HepG2 (cell line): ENCODE results near the gene YIPF3. TPM values are rescaled to one million over a fixed set of nuclear protein-coding genes. Genes with fewer than 3 reads are reported as not detected.
A peak's percentile ranks its signal among the peaks of the same experiment; 100 is the strongest.

Source experiments
- ATF2 ChIP-seq: sonication (generic); formaldehyde crosslinking; IDR thresholded peaks from 2 replicates; pipeline ENCODE4 v1.4.0; 2020; ENCODE audit warnings: missing genetic modification reagents
- ATRX ChIP-seq: sonication (generic); formaldehyde crosslinking; IDR thresholded peaks from 2 replicates; pipeline ENCODE4 v1.4.0; 2020; ENCODE audit warnings: missing genetic modification reagents, borderline replicate concordance
- CHCHD3 ChIP-seq: sonication (generic); formaldehyde crosslinking; IDR thresholded peaks from 2 replicates; pipeline ENCODE4 v1.8.0; 2022; ENCODE audit warnings: mild to moderate bottlenecking, missing genetic modification reagents, moderate library complexity
- SRSF1 ChIP-seq: fragments of 200-400 bp; formaldehyde crosslinking; optimal IDR thresholded peaks from 2 replicates; pipeline ENCODE3; 2017; ENCODE audit warnings: mild to moderate bottlenecking, low read depth, low read length, moderate library complexity
- ZBED4 ChIP-seq: sonication (generic); formaldehyde crosslinking; IDR thresholded peaks from 2 replicates; pipeline ENCODE4 v1.4.0; 2020; ENCODE audit warnings: missing genetic modification reagents, borderline replicate concordance
- ZFP82 ChIP-seq: sonication (generic); formaldehyde crosslinking; IDR thresholded peaks from 2 replicates; pipeline ENCODE4 v1.5.1; 2020; ENCODE audit warnings: mild to moderate bottlenecking, missing genetic modification reagents, borderline replicate concordance
- ZNF138 ChIP-seq: sonication (generic); formaldehyde crosslinking; IDR thresholded peaks from 2 replicates; pipeline ENCODE4 v1.5.0; 2020; ENCODE audit warnings: mild to moderate bottlenecking, low read depth, missing genetic modification reagents
- ZNF230 ChIP-seq: sonication (generic); formaldehyde crosslinking; IDR thresholded peaks from 2 replicates; pipeline ENCODE4 v1.4.0; 2020; ENCODE audit warnings: mild to moderate bottlenecking, missing genetic modification reagents
- ZNF24 ChIP-seq: fragments of 450-650 bp; IDR thresholded peaks from 2 replicates; pipeline ENCODE4 v1.6.1; 2017; ENCODE audit warnings: antibody characterized with exemption, mild to moderate bottlenecking
- ZNF879 ChIP-seq: sonication (generic); formaldehyde crosslinking; IDR thresholded peaks from 2 replicates; pipeline ENCODE4 v1.8.1; 2023; ENCODE audit warnings: missing genetic modification reagents
- ZSCAN31 ChIP-seq: sonication (generic); formaldehyde crosslinking; IDR thresholded peaks from 2 replicates; pipeline ENCODE4 v1.5.0; 2020; ENCODE audit warnings: low read depth, mild to moderate bottlenecking, missing genetic modification reagents
- polyA plus RNA-seq, 8 experiments: library from polyadenylated mRNA; depleted of rRNA in 3 of 8; stranded (reverse) in 7 of 8; unstranded in 1 of 8; fragments of >200 nt; fragmentation: Illumina TruSeq in 4 of 8; extraction: Trizol in 4 of 8; gene quantifications; 2 replicates each; pipeline versions ENCODE4 v1.2.1 to v1.2.3, GENCODE V29; 2011 to 2016; ENCODE audit warnings: low read depth in 4 of 8, missing spikeins in 1 of 8, mixed read lengths in 1 of 8; ENCODE audit not compliant: insufficient read depth in 1 of 8
- total RNA-seq, 5 experiments: library from RNA; depleted of rRNA; stranded (reverse); fragments of >200 nt; fragmentation: Illumina TruSeq; extraction: Trizol; gene quantifications; 2 replicates each; pipeline ENCODE4 v1.2.3, GENCODE V29; 2016; ENCODE audit warnings: low read depth in 1 of 5
- TF ChIP-seq, protein P1 (sequence below): sonication (generic); formaldehyde crosslinking; IDR thresholded peaks from 2 replicates; pipeline ENCODE4 v1.4.0; 2020; ENCODE audit warnings: low read depth, mild to moderate bottlenecking, missing genetic modification reagents
- TF ChIP-seq, protein P2 (sequence below): sonication (generic); formaldehyde crosslinking; IDR thresholded peaks from 2 replicates; pipeline ENCODE4 v1.5.1; 2020; ENCODE audit warnings: mild to moderate bottlenecking, missing genetic modification reagents, moderate library complexity
- TF ChIP-seq, protein P3 (sequence below): sonication (generic); formaldehyde crosslinking; IDR thresholded peaks from 2 replicates; pipeline ENCODE4 v1.4.0; 2020; ENCODE audit warnings: mild to moderate bottlenecking, low read depth, missing genetic modification reagents
- TF ChIP-seq, protein P4 (sequence below): IDR thresholded peaks from 2 replicates; pipeline ENCODE4 v1.6.1; 2016; ENCODE audit warnings: missing compliant biosample characterization, missing genetic modification reagents, borderline replicate concordance

Gene YIPF3
- total and polyA plus RNA-seq, 2 of the 13 experiments (the other 11 are each of a cell fraction or from before 2014, with no cell fraction given): 107 to 206 TPM

- peak; percentile 31; the same call in 1 of the 2 replicates for TF ChIP-seq ZSCAN31 (CRISPR knock-in tag)
- TF ChIP-seq ATF2 (CRISPR knock-in tag): peak; percentile 57
- no peak for TF ChIP-seq ZNF24
- peak; percentile 92; the same call in 1 of the 2 replicates for TF ChIP-seq ZNF230 (CRISPR knock-in tag)
- TF ChIP-seq, protein P1, sequence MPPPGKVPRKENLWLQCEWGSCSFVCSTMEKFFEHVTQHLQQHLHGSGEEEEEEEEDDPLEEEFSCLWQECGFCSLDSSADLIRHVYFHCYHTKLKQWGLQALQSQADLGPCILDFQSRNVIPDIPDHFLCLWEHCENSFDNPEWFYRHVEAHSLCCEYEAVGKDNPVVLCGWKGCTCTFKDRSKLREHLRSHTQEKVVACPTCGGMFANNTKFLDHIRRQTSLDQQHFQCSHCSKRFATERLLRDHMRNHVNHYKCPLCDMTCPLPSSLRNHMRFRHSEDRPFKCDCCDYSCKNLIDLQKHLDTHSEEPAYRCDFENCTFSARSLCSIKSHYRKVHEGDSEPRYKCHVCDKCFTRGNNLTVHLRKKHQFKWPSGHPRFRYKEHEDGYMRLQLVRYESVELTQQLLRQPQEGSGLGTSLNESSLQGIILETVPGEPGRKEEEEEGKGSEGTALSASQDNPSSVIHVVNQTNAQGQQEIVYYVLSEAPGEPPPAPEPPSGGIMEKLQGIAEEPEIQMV (CRISPR knock-in tag): no peak; the same call in 1 of the 2 replicates
- TF ChIP-seq, protein P2, sequence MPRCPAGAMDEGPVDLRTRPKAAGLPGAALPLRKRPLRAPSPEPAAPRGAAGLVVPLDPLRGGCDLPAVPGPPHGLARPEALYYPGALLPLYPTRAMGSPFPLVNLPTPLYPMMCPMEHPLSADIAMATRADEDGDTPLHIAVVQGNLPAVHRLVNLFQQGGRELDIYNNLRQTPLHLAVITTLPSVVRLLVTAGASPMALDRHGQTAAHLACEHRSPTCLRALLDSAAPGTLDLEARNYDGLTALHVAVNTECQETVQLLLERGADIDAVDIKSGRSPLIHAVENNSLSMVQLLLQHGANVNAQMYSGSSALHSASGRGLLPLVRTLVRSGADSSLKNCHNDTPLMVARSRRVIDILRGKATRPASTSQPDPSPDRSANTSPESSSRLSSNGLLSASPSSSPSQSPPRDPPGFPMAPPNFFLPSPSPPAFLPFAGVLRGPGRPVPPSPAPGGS (CRISPR knock-in tag): peak; percentile 81
- peak; percentile 61; the same call in 1 of the 2 replicates for TF ChIP-seq ZFP82 (CRISPR knock-in tag)
- TF ChIP-seq, protein P3, sequence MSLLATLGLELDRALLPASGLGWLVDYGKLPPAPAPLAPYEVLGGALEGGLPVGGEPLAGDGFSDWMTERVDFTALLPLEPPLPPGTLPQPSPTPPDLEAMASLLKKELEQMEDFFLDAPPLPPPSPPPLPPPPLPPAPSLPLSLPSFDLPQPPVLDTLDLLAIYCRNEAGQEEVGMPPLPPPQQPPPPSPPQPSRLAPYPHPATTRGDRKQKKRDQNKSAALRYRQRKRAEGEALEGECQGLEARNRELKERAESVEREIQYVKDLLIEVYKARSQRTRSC (CRISPR knock-in tag): no peak
- 0 out of 2 replicates have a peak, but pooled peaks have one; percentile 46 for TF ChIP-seq CHCHD3 (CRISPR knock-in tag)
- TF ChIP-seq, protein P4, sequence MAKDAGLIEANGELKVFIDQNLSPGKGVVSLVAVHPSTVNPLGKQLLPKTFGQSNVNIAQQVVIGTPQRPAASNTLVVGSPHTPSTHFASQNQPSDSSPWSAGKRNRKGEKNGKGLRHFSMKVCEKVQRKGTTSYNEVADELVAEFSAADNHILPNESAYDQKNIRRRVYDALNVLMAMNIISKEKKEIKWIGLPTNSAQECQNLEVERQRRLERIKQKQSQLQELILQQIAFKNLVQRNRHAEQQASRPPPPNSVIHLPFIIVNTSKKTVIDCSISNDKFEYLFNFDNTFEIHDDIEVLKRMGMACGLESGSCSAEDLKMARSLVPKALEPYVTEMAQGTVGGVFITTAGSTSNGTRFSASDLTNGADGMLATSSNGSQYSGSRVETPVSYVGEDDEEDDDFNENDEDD: no peak; the same call in 1 of the 2 replicates
- TF ChIP-seq ZNF138 (CRISPR knock-in tag): no peak
- no peak for TF ChIP-seq ZNF879 (CRISPR knock-in tag)
- TF ChIP-seq ATRX (CRISPR knock-in tag): no peak
- TF ChIP-seq ZBED4: peak; percentile 45; the same call in 1 of the 2 replicates
- TF ChIP-seq SRSF1: peak; percentile 86
Measured at GRCh38 chr6:43516697-43517504, at the start of gene YIPF3, which contains the start of gene POLR1C (continued).
